HCT116 (cell line): ENCODE data around the gene GRIN3A. TPM values are rescaled to one million over a fixed set of nuclear protein-coding genes. Genes with fewer than 3 reads are reported as not detected.

Source experiments
- ATAC-seq: fragments of 200-7000 bp; cut with Tn5 transposase; 2 replicates; pipeline ENCODE4 v1.9.1; 2020; ENCODE audit warnings: mild to moderate bottlenecking, moderate library complexity
- BruUV-seq: library from RNA; stranded (reverse); fragments of 400-500 nt; replicated peaks from 2 replicates; lab custom pipeline; 2021; lab: Mats Ljungman, UMichigan
- CTCF ChIA-PET: fragments of 300-600 bp; sonication (Branson Sonifier 250); formaldehyde crosslinking; loops from one replicate; lab custom pipeline; 2021; ENCODE audit warnings: antibody characterized with exemption; lab: Charles Lee
- POLR2A ChIA-PET: fragments of 300-600, 350-600 bp; sonication (Branson Sonifier 250); formaldehyde crosslinking; loops from one replicate; lab custom pipeline; 2021; ENCODE audit warnings: antibody characterized with exemption; lab: Charles Lee
- RAD21 ChIA-PET, 2 experiments: fragments of 300-600 bp; sonication (Branson Sonifier 250); formaldehyde crosslinking; loops; one replicate each; lab custom pipeline; 2023; ENCODE audit warnings: low total read pairs in 2 of 2; ENCODE audit not compliant: uncharacterized antibody in 2 of 2, unreplicated experiment in 2 of 2, low non-redundant PET in 1 of 2; lab: Charles Lee
- DNase-seq: peaks from one replicate; pipeline ENCODE4 v3.0.0-alpha.2; 2010; ENCODE audit warnings: low read depth, low spot score
- H2AFZ ChIP-seq: fragments of 200-600 bp; shearing (Covaris generic), sonication (generic); 2 replicates; pipeline ENCODE4 v1.6.1; 2017; ENCODE audit warnings: low read depth, mixed run types, mixed read lengths, antibody characterized with exemption, low read length; ENCODE audit not compliant: poor library complexity, severe bottlenecking
- H3K27ac ChIP-seq: 2 replicates; pipeline ENCODE4 v1.5.1; 2012; ENCODE audit warnings: low read depth, low read length
- H3K27me3 ChIP-seq: fragments of 200-600 bp; sonication (generic); 2 replicates; pipeline ENCODE4 v1.6.1; 2016; ENCODE audit warnings: mixed run types, low read length, mixed read lengths; ENCODE audit not compliant: insufficient read depth
- H3K36me3 ChIP-seq, 2 experiments: fragments of 200-500 bp in 1 of 2; fragments of 200-600 bp in 1 of 2; sonication (Bioruptor generic) in 1 of 2; sonication (generic) in 1 of 2; 2 replicates each; pipeline versions ENCODE4 v1.5.1 to v1.6.1; 2014 to 2016; ENCODE audit warnings: low read length in 2 of 2, inconsistent platforms in 1 of 2, mixed read lengths in 1 of 2, mixed run types in 1 of 2; ENCODE audit not compliant: insufficient read depth in 2 of 2, control insufficient read depth in 1 of 2
- H3K4me1 ChIP-seq, 2 experiments: fragments of 200-600 bp in 1 of 2; sonication (generic) in 1 of 2; 2 replicates each; pipeline versions ENCODE4 v1.5.1 to v1.6.1; 2012 to 2017; ENCODE audit warnings: low read length in 2 of 2, inconsistent platforms in 1 of 2, mild to moderate bottlenecking in 1 of 2, mixed read lengths in 1 of 2, mixed run types in 1 of 2, moderate library complexity in 1 of 2; ENCODE audit not compliant: insufficient read depth in 2 of 2, control insufficient read depth in 1 of 2
- H3K4me2 ChIP-seq: fragments of 200-600 bp; sonication (generic); 2 replicates; pipeline ENCODE4 v1.6.1; 2017; ENCODE audit warnings: mixed run types, low read length, mixed read lengths
- H3K4me3 ChIP-seq, 2 experiments: fragments of 200-600 bp in 1 of 2; sonication (generic) in 1 of 2; replicated peaks in 1 of 2; 2 replicates each; pipeline ENCODE4 v1.5.1; 2011 to 2016; ENCODE audit warnings: low read length in 2 of 2, control low read depth in 1 of 2, low read depth in 1 of 2, mild to moderate bottlenecking in 1 of 2, mixed read lengths in 1 of 2, mixed run types in 1 of 2
- H3K79me2 ChIP-seq: fragments of 200-600 bp; sonication (generic); 2 replicates; pipeline ENCODE4 v1.6.1; 2017; ENCODE audit warnings: mild to moderate bottlenecking, mixed run types, low read length, moderate library complexity, mixed read lengths; ENCODE audit not compliant: insufficient read depth
- H3K9ac ChIP-seq: fragments of 200-600 bp; sonication (generic); 2 replicates; pipeline ENCODE4 v1.6.1; 2016; ENCODE audit warnings: low read length, mixed read lengths
- H3K9me2 ChIP-seq: fragments of 200-600 bp; sonication (generic), shearing (Covaris generic); 2 replicates; pipeline ENCODE4 v1.6.1; 2017; ENCODE audit warnings: mixed run types, mild to moderate bottlenecking, moderate library complexity; ENCODE audit not compliant: insufficient read depth
- H3K9me3 ChIP-seq, 2 experiments: fragments of 200-500 bp in 1 of 2; fragments of 200-600 bp in 1 of 2; sonication (Bioruptor generic) in 1 of 2; sonication (generic) in 1 of 2; 2 replicates each; pipeline ENCODE4 v1.6.1; 2014 to 2017; ENCODE audit warnings: low read length in 2 of 2, mixed read lengths in 2 of 2, inconsistent platforms in 1 of 2, low read depth in 1 of 2, mild to moderate bottlenecking in 1 of 2, mixed run types in 1 of 2, moderate library complexity in 1 of 2; ENCODE audit not compliant: control insufficient read depth in 1 of 2, insufficient read depth in 1 of 2
- H4K20me1 ChIP-seq: fragments of 200-600 bp; sonication (generic), shearing (Covaris generic); 2 replicates; pipeline ENCODE4 v1.6.1; 2017; ENCODE audit warnings: mixed run types, mild to moderate bottlenecking, moderate library complexity; ENCODE audit not compliant: insufficient read depth
- CBX3 ChIP-seq: IDR thresholded peaks from 2 replicates; pipeline ENCODE4 v1.6.1; 2012; ENCODE audit warnings: low read depth
- CEBPB ChIP-seq: IDR thresholded peaks from 2 replicates; pipeline ENCODE4 v1.6.1; 2012; ENCODE audit warnings: low read depth
- EGR1 ChIP-seq: IDR thresholded peaks from 2 replicates; pipeline ENCODE4 v1.6.1; 2012; ENCODE audit warnings: low read depth
- ELF1 ChIP-seq: IDR thresholded peaks from 2 replicates; pipeline ENCODE4 v1.6.1; 2012; ENCODE audit warnings: low read depth, borderline replicate concordance
- FOSL1 ChIP-seq: IDR thresholded peaks from 2 replicates; pipeline ENCODE4 v1.6.1; 2012; ENCODE audit warnings: low read depth
- MAX ChIP-seq: IDR thresholded peaks from 2 replicates; pipeline ENCODE4 v1.6.1; 2012
- POLR2A ChIP-seq: IDR thresholded peaks from 2 replicates; pipeline ENCODE4 v1.7.0; 2011; ENCODE audit warnings: borderline replicate concordance; ENCODE audit not compliant: insufficient read depth, insufficient read length; ENCODE audit errors: extremely low read depth
- POLR2AphosphoS5 ChIP-seq: IDR thresholded peaks from 2 replicates; pipeline ENCODE4 v1.6.1; 2011; ENCODE audit warnings: mild to moderate bottlenecking, low read depth, low read length, moderate library complexity
- RAD21 ChIP-seq: IDR thresholded peaks from 2 replicates; pipeline ENCODE4 v1.6.1; 2012; ENCODE audit warnings: low read depth, mild to moderate bottlenecking
- REST ChIP-seq: IDR thresholded peaks from 2 replicates; pipeline ENCODE4 v1.6.1; 2012; ENCODE audit warnings: low read depth
- SIN3A ChIP-seq: IDR thresholded peaks from 2 replicates; pipeline ENCODE4 v1.6.1; 2012; ENCODE audit warnings: low read depth
- SP1 ChIP-seq: IDR thresholded peaks from 2 replicates; pipeline ENCODE4 v1.6.1; 2012; ENCODE audit warnings: low read depth
- TCF7L2 ChIP-seq: IDR thresholded peaks from 2 replicates; pipeline ENCODE4 v1.7.0; 2011; ENCODE audit warnings: borderline replicate concordance, inconsistent platforms; ENCODE audit not compliant: insufficient read depth, insufficient read length; ENCODE audit errors: extremely low read depth
- YY1 ChIP-seq: IDR thresholded peaks from 2 replicates; pipeline ENCODE4 v1.6.1; 2011; ENCODE audit warnings: low read length, low read depth, moderate library complexity, mild to moderate bottlenecking; ENCODE audit not compliant: insufficient replicate concordance; ENCODE audit errors: extremely low read depth
- ZBTB33 ChIP-seq: IDR thresholded peaks from 2 replicates; pipeline ENCODE4 v1.6.1; 2011; ENCODE audit warnings: mild to moderate bottlenecking, low read length, moderate library complexity; ENCODE audit not compliant: insufficient replicate concordance; ENCODE audit errors: extremely low read depth
- ZFX ChIP-seq: fragments of 450-650 bp; IDR thresholded peaks from 2 replicates; pipeline ENCODE4 v1.6.1; 2017
- ZNF274 ChIP-seq: fragments of 200-500 bp; sonication (Bioruptor generic); IDR thresholded peaks from 2 replicates; pipeline ENCODE4 v1.6.1; 2014; ENCODE audit warnings: mild to moderate bottlenecking, low read depth, low read length, inconsistent platforms
- intact Hi-C: fragments of 100-400 bp; cut with micrococcal nuclease; formaldehyde crosslinking; loops from 2 replicates; pipeline ENCODE4 v1.10.0; 2022
- total RNA-seq: library from RNA; stranded (reverse); gene quantifications from one replicate; pipeline ENCODE4 v1.2.1, GENCODE V29; 2021; ENCODE audit not compliant: unreplicated experiment

The GRIN3A gene
- total RNA-seq, 1 experiment from 2014 or later = not detected

- no peak for TF ChIP-seq REST
- no peak for TF ChIP-seq POLR2A
- no peak for TF ChIP-seq MAX
- no peak for TF ChIP-seq EGR1
- no peak for TF ChIP-seq SIN3A
These were observed 145.1 kb downstream of the GRIN3A start (continued) for GRCh38 chr9:101593345-101593744.

GRCh38 chr9:101592788-101593187 lies 145.7 kb downstream of the GRIN3A start:
- Histone ChIP-seq H3K9me3 (no peaks in the 10 kb centered on the region), H3K9ac (no peak overlapping the region), H3K36me3 (no peaks in the 10 kb centered on the region), H3K27me3 (peaks cover 9% of the 10 kb centered on the region; the same call in 1 of the 2 replicates), H4K20me1 (no peaks in the 10 kb centered on the region), H3K4me1 (peaks cover 0 to 7% of the 10 kb centered on the region in 2 experiments; a peak in 1 of 4 replicates), H2AFZ (no peak overlapping the region), H3K9me2 (no peaks in the 10 kb centered on the region), H3K27ac (no peak overlapping the region), H3K4me3 (no peak overlapping the region), H3K4me2 (no peak overlapping the region), H3K79me2 (no peaks in the 10 kb centered on the region)
- RAD21 ChIA-PET = no interaction called here
- POLR2A ChIA-PET = no interaction called here
- CTCF ChIA-PET = no interaction called here
- no peak for DNase-seq
- intact Hi-C loops = no loop called here
- TF ChIP-seq SIN3A (no peak), EGR1 (no peak), RAD21 (no peak), TCF7L2 (no peak), ZBTB33 (no peak), POLR2A (no peak), CEBPB (no peak), MAX (no peak), POLR2AphosphoS5 (no peak), CBX3 (no peak), ZNF274 (no peak), FOSL1 (no peak), ELF1 (no peak), SP1 (no peak), ZFX (no peak), YY1 (no peak)
- BruUV-seq = no TSS peak
- ATAC-seq = no peak
